HG03432 (cell line): ENCODE results near the gene PDLIM1.
"Not testable (repeated sequence)": the region's sequence is repeated elsewhere in the genome, so short reads cannot be mapped to it uniquely, and the experiment has no call there.

Experiments
- ATAC-seq: cut with Tn5 transposase; IDR thresholded peaks from one replicate; pipeline ENCODE4 v1.9.1; 2021; ENCODE audit warnings: mild to moderate bottlenecking, moderate library complexity; ENCODE audit not compliant: unreplicated experiment

Gene PDLIM1

DNA sequence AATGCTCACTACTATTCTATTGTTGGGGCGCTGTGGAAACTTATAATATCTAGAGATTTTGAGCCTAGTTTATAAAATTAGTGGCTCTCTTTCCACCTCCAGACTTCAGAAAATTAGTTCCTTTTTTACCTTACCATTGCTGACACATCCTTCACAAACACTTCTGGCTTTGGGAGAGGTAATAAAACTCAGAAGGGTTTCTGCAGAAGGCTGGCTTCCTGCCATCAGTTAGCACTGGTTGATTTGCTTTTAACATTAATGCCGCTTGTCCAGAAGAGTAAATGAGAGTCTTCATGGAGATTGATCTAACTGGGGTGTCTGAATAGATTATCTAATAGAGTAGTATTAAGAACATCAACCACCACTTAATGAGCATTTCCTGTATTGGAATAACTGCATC, 76.4 kb downstream of the PDLIM1 start:
- ATAC-seq: no peak

DNA sequence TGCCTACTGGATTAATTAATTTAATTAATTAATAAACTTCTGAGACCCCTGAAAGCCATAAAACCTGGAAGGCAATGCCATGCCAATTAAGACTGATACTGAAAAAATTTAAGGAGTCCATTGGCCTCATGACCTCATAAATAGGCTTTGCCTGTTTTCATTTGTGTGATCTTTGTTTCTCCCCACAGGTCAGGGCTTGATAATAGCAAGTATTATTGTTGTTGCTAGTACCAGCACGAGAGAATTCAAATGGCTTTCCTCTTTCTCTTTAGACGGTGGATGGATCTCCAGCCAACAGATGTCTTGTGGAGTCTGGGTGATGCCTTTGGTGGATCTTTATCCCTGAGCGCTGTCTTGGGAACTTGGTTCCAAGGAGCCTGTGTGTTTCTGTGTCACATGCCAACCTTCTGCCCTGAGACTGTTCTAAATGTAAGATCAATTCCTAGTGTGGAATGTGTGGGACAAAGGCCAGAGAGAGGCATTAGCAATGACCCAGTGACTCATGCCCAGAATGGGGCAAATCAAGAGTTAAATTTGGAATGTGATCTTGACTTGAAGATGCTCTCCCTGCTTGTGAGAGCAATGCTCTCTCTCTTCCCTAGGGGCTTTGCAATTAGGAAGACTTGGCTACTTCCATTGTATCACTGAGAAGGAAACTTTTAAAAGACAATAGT, 79.1 kb downstream of the PDLIM1 start:
- ATAC-seq: no peak

DNA sequence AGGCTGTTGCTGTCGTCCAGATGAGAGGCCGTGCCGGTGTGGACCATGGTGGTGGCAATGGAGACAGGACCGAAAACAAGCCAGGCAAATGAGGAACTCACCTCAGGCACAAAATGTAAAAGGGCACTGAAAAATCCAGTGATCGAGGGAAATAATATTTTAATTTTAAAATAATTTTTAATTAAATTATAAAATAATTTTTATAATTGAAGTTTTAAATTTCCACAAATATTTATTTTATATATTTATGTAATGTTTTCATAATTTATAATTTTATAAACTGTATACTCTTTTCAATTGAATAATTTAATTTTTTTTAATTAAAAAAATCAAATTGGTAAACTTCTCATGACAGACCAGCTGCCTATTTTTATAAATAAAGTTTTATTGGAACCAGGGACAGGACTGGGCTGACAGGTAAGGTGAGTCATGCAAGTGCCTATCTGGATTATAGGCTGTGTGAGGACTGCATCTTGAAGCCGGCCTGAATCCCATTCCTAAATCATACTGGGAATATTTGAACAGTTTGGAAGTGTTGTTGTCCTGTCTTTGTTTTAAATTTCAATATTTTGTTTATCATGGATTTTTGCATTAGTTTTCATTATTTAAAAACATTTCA, 81.2 kb downstream of the PDLIM1 start:
- ATAC-seq: no peak

DNA sequence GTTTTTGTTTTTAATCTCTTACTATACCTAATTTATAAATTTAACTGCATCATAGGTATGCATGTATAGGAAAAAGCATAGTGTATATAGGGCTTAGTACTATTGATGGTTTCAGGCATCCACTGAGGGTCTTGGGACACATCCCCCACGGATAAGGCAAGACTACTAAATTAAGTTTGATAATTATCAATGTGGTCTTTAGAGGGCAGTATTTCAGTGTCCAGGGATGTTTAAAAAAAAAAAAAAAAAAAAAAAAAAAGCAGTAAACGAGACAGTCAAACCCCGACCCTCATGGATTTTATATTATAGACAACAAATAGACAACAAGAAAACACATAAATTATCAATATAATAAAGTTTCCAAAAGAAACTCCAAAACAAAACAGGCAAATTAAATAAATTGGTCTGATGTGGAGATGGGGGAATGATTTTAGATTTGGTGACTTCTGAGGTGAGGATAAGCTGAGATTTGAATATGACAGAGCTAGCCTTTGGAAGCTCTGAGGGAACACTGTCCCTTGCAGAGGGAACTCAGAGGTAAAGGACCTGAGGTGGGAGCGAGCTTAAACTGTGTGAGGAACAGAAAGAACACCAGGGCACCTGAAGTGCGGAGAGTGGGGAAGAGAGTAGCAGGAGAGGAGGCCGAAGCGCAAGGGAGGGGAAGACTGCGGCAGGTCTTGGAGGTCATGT, 82.0 kb downstream of the PDLIM1 start:
- ATAC-seq: no peak

DNA sequence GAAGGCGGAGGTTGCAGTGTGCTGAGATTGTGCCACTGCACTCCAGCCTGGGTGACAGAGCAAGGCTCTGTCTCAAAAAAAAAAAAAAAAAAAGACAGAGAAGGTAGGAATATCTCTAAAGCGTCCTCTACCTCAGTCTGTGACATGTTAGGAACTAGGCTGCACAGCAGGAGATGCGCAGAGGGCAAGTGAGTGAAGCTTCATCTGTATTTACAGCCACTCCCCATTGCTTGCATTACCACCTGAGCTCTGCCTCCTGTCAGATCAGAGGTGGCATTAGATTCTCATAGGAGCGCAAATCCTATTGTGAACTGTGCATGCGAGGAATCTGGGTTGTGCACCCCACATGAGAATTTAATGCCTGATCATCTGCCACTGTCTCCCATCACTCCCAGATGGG, 87.9 kb downstream of the PDLIM1 start:
- ATAC-seq: not testable (repeated sequence)

DNA sequence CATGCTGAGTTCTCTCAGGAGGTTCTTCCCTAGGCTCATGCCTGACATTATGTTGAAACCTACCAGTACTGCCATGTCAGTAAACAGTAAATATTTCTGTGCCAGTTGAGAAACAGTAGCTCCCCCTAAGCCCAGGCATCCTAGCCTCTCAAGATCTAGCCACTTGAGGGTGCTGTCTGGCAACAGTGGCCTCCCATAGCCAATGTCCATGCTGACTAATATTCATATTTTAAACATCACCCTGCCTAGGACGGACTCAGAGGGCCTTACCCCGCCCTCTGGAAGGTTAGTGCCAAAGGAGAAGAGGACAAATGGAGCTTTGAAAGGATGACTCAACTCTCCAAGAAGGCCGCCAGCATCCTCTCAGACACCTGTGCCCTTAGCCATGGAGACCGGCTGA, 89.1 kb downstream of the PDLIM1 start:
- ATAC-seq: no peak

DNA sequence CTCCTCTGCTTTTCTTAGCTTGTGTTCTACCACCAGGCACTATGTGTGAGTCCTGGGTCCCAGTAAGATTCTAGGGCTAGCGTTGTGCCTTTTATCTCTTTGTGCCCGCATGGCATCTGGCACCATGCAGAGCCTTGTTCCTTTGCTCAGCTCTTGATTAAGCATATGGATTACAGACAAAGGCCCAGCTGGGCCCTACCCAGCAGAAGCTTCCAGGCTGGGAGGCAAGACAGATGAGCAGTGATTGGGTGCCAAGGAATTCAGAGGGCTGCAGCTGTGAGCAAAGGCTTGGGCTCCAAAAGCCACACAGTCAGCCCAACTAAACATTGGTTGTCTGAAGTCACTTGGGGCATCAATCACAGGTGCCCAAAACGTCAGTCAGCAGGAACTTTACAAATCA, 94.8 kb downstream of the PDLIM1 start:
- no peak for ATAC-seq

DNA sequence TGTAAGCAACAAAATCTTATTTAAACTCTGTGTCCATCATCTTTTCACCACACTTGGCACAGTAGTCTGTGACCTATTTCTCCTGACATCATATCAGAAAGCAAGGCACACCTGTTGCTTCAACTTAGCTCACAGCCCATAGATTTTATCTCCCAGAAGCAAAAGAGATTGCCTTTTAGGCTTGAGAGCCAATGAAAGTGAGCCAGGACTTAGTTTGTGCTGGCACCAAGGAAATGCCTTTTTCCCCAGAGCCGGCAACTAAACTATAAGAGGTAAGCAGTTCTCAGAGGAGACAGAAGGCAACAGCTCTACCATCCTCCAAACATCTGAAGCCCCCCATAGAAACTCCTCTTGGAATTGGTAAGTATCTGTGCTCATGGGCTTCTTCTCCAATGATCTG, 96.9 kb downstream of the PDLIM1 start, which contains the start of gene ACSM6:
ACSM6 (plus strand) TSS at position 295 of the 400 bp plus-strand sequence. CDS start 248 bp downstream, outside the sequence.
- no peak for ATAC-seq

DNA sequence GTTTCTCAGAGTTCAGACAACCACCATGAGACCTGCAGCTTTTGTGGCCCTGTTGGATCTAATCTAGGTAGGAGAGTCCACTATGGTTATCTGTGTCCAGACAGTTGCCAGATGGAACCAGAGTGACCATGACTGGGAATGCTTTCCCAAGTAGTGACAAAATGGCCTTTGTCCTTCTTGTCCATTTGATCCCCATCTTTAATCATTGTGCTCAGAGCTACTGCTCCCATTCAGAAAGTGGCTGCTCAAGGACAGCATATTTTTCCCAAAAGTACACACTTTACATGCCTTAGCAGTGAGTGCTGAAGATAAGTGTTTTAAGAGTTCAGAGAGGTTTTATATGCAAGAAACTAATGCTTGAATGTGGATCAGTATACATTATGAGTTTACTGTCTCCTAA, 102.2 kb downstream of the PDLIM1 start:
- no peak for ATAC-seq

DNA sequence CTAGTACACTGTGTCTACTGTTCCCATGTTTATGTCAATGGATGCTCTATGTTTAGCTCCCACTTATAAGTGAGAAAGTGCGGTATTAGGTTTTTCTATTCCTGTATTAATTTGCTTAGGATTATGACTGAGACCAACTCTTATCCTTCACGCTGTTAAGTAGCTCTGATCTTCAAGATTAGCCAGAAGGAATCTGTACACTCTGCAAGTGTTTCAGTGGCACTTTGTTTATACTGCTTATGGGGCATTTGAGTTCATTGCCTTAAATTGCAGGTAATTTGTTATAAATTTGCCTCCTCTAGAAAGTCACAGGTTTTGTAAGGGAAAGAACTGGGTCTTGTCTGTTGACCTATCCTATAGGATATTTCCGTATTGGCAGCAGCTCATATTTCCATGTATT, 103.2 kb downstream of the PDLIM1 start:
- no peak for ATAC-seq
